HepG2 (cell line): ENCODE data around the gene VAMP2. TPM values are rescaled to one million over a fixed set of nuclear protein-coding genes. Genes with fewer than 3 reads are reported as not detected.

ENCODE experiments used
- ATAC-seq: fragments of 200-7000 bp; cut with Tn5 transposase; 3 replicates; pipeline ENCODE4 v1.9.1; 2020; ENCODE audit warnings: mild to moderate bottlenecking, moderate library complexity
- BruUV-seq: library from RNA; stranded (reverse); fragments of 400-500 nt; replicated peaks from 2 replicates; lab custom pipeline; 2021; lab: Mats Ljungman, UMichigan
- CTCF ChIA-PET: fragments of 300-600 bp; formaldehyde crosslinking; extraction: SDS; loops from one replicate; lab custom pipeline; 2021; ENCODE audit warnings: low total read pairs, inconsistent platforms, low intra/inter-chr PET ratio; lab: Yijun Ruan, JAX
- POLR2A ChIA-PET: fragments of 350-600 bp; sonication (Branson Sonifier 250); formaldehyde crosslinking; loops from one replicate; lab custom pipeline; 2020; ENCODE audit warnings: antibody characterized with exemption, inconsistent platforms; lab: Yijun Ruan, JAX
- DNase-seq: peaks from one replicate; pipeline ENCODE4 v3.0.0-alpha.2; 2015; ENCODE audit warnings: low spot score
- FAIRE-seq: peaks from 3 replicates; lab custom pipeline; 2011; peaks lifted over from hg19 to GRCh38; lab: Jason Lieb, UNC
- H2AFZ ChIP-seq: one replicate; pipeline ENCODE4 v1.6.1; 2011; ENCODE audit warnings: low read length, inconsistent platforms
- H3K27ac ChIP-seq: fragments of 300-600 bp; 3 replicates; pipeline ENCODE4 v1.8.0; 2011; ENCODE audit warnings: mixed run types, mild to moderate bottlenecking, mixed read lengths, low read length, inconsistent platforms; ENCODE audit not compliant: insufficient read depth; ENCODE audit errors: extremely low read length
- H3K27me3 ChIP-seq, 2 experiments: fragments of 200-600 bp in 1 of 2; 2 replicates in 1 of 2; 3 replicates in 1 of 2; pipeline versions ENCODE4 v1.6.0 to v1.8.0; 2011; ENCODE audit warnings: low read length in 2 of 2, mild to moderate bottlenecking in 2 of 2, moderate library complexity in 2 of 2, inconsistent platforms in 1 of 2; ENCODE audit not compliant: insufficient read depth in 2 of 2, control insufficient read depth in 1 of 2
- H3K36me3 ChIP-seq, 2 experiments: fragments of 200-600 bp in 1 of 2; replicated peaks in 1 of 2; 2 replicates in 1 of 2; 3 replicates in 1 of 2; pipeline versions ENCODE4 v1.5.1 to v1.8.0; 2011; ENCODE audit warnings: low read length in 2 of 2, inconsistent platforms in 1 of 2; ENCODE audit not compliant: insufficient read depth in 2 of 2, control insufficient read depth in 1 of 2
- H3K4me1 ChIP-seq: 2 replicates; pipeline ENCODE4 v1.5.1; 2012; ENCODE audit warnings: low read length, inconsistent platforms; ENCODE audit not compliant: insufficient read depth
- H3K4me2 ChIP-seq: 2 replicates; pipeline ENCODE4 v1.6.0; 2011; ENCODE audit warnings: low read depth, low read length, inconsistent platforms
- H3K4me3 ChIP-seq, 3 experiments: fragments of 200-600 bp in 1 of 3; sonication (generic), shearing (Covaris generic) in 1 of 3; replicated peaks in 1 of 3; 2 replicates each; pipeline ENCODE4 v1.5.1; 2011 to 2016; ENCODE audit warnings: low read length in 3 of 3, inconsistent platforms in 2 of 3, low read depth in 2 of 3, mild to moderate bottlenecking in 2 of 3, control low read depth in 1 of 3, mixed read lengths in 1 of 3; ENCODE audit not compliant: insufficient read depth in 1 of 3
- H3K79me2 ChIP-seq: one replicate; pipeline ENCODE4 v1.6.1; 2011; ENCODE audit warnings: low read length, inconsistent platforms; ENCODE audit not compliant: insufficient read depth
- H3K9ac ChIP-seq: 2 replicates; pipeline ENCODE4 v1.6.0; 2011; ENCODE audit warnings: mild to moderate bottlenecking, low read depth, low read length, inconsistent platforms; ENCODE audit not compliant: insufficient read depth
- H3K9me3 ChIP-seq: 2 replicates; pipeline ENCODE4 v1.5.1; 2012; ENCODE audit warnings: mild to moderate bottlenecking, low read length
- H4K20me1 ChIP-seq: 2 replicates; pipeline ENCODE4 v1.6.0; 2011; ENCODE audit warnings: inconsistent platforms, mild to moderate bottlenecking, low read length, moderate library complexity; ENCODE audit not compliant: insufficient read depth
- HNF1B ChIP-seq: sonication (generic); formaldehyde crosslinking; IDR thresholded peaks from 2 replicates; pipeline ENCODE4 v1.5.1; 2020; ENCODE audit warnings: mild to moderate bottlenecking, moderate library complexity, missing genetic modification reagents
- KMT2A ChIP-seq: sonication (generic); formaldehyde crosslinking; IDR thresholded peaks from 2 replicates; pipeline ENCODE4 v1.4.0; 2020; ENCODE audit warnings: missing genetic modification reagents
- SALL1 ChIP-seq: sonication (generic); formaldehyde crosslinking; IDR thresholded peaks from 2 replicates; pipeline ENCODE4 v1.8.0; 2022; ENCODE audit warnings: mild to moderate bottlenecking, missing genetic modification reagents
- TCF7 ChIP-seq: sonication (generic); IDR thresholded peaks from 2 replicates; pipeline ENCODE4 v1.6.1; 2016; ENCODE audit warnings: antibody characterized with exemption, low read depth
- U2AF2 ChIP-seq: fragments of 200-400 bp; formaldehyde crosslinking; IDR thresholded peaks from 2 replicates; pipeline ENCODE4 v1.6.1; 2017; ENCODE audit warnings: low read depth, mild to moderate bottlenecking, low read length
- WGBS: methylation state at CpG from one replicate; pipeline ENCODE4 v1.1.6; 2017; ENCODE audit warnings: low lambda C conversion rate; 5-methylcytosine and 5-hydroxymethylcytosine counted together
- in situ Hi-C: cut with HindIII; loops from 2 replicates; pipeline ENCODE4 v1.10.0; 2017; ENCODE audit warnings: low pct_unique_long_range_greater_than_20kb; ENCODE audit not compliant: extremely low pct_ligation_motif_present
- intact Hi-C: fragments of 100-400 bp; cut with micrococcal nuclease; formaldehyde crosslinking; loops from one replicate; pipeline ENCODE4 v1.10.0; 2022; ENCODE audit not compliant: unreplicated experiment
- polyA plus RNA-seq, 8 experiments: library from polyadenylated mRNA; depleted of rRNA in 3 of 8; stranded (reverse) in 7 of 8; unstranded in 1 of 8; fragments of >200 nt; fragmentation: Illumina TruSeq in 4 of 8; extraction: Trizol in 4 of 8; gene quantifications; 2 replicates each; pipeline versions ENCODE4 v1.2.1 to v1.2.3, GENCODE V29; 2011 to 2016; ENCODE audit warnings: low read depth in 4 of 8, missing spikeins in 1 of 8, mixed read lengths in 1 of 8; ENCODE audit not compliant: insufficient read depth in 1 of 8
- total RNA-seq, 5 experiments: library from RNA; depleted of rRNA; stranded (reverse); fragments of >200 nt; fragmentation: Illumina TruSeq; extraction: Trizol; gene quantifications; 2 replicates each; pipeline ENCODE4 v1.2.3, GENCODE V29; 2016; ENCODE audit warnings: low read depth in 1 of 5

Gene VAMP2
- total and polyA plus RNA-seq, 2 of the 13 experiments (the other 11 are each of a cell fraction or from before 2014, with no cell fraction given), result 3.9 to 17.2 TPM

GRCh38 chr17:8190506-8190905 lies 27.8 kb upstream of the VAMP2 start:
- Histone ChIP-seq H3K27me3 (no peaks in the 10 kb centered on the region; a peak in 1 of 5 replicates), H3K9ac (no peak overlapping the region), H3K79me2 (peaks cover 8% of the 10 kb centered on the region), H3K4me2 (peak overlapping the region; percentile 71), H3K9me3 (no peaks in the 10 kb centered on the region), H4K20me1 (peaks cover 6% of the 10 kb centered on the region), H3K27ac (peak overlapping the region; percentile 31), H2AFZ (no peak overlapping the region), H3K4me3 (peak overlapping the region; percentile 2 to 92 (median 31); a peak in 4 of 6 replicates), H3K36me3 (no peaks in the 10 kb centered on the region), H3K4me1 (peaks cover 48% of the 10 kb centered on the region)
- BruUV-seq, result no TSS peak
- CTCF ChIA-PET, result no interaction called here
- in situ Hi-C loops, result no loop called here
- TF ChIP-seq SALL1 (CRISPR knock-in tag), result no peak
- no peak for TF ChIP-seq HNF1B (CRISPR knock-in tag)
- no peak for TF ChIP-seq KMT2A (CRISPR knock-in tag)
- no peak for TF ChIP-seq TCF7
- no peak for TF ChIP-seq U2AF2
- POLR2A ChIA-PET, result interaction anchor here (0.7 to 9.9 kb wide), 10 partner anchors 16 to 504 kb away, joined by 3 to 160 read pairs (median 12); partner anchors contain the start of genes AURKB, CTC1, PFAS and SLC25A35
- ATAC-seq, result no peak
- FAIRE-seq, result no peak
- DNase-seq, result no peak
- 50% methylated on average over 6 of the region's 6 CpGs for WGBS
- intact Hi-C loops, result no loop called here
